ENCODE data around the gene TPCN2. TPM values are rescaled to one million over a fixed set of nuclear protein-coding genes. Genes with fewer than 3 reads are reported as not detected.

The TPCN2 gene
- total and polyA plus RNA-seq, 2 of the 8 experiments (the other 6 are each of a cell fraction or from before 2014, with no cell fraction given), result 9.7 to 18.6 TPM

DNA sequence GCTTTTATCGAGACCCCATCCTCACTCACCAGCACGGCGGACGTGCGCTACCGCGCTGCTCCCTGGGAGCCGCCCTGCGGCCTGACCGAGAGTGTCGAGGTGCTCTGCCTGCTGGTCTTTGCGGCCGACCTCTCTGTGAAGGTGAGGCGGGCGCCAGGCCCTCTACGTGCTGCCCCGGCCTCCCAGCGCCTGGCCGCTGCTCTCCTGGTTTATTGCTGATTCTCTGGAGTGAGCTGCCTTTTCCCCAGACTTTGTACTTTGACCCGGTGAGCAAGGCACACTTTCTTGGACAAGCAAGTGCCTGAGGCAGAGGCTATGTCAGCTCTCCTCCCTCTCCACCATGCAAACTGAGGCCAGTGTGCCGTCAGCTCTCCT, 6.5 kb downstream of the TPCN2 start:
- H3K23me2 ChIP-seq (ENCODE audit: low read depth, low read length), result no peaks in the 10 kb centered on the region
- FAIRE-seq, result no peak
- no peak overlapping the region for H3K4me2 ChIP-seq (ENCODE audit: insufficient read depth in 1 of 2, low read depth in 2 of 2, low read length in 2 of 2)
- no peak overlapping the region for H4K91ac ChIP-seq (replicated peaks; ENCODE audit: insufficient read length, low read length)
- no peak overlapping the region for H4K5ac ChIP-seq (ENCODE audit: insufficient read length, low read depth, low read length)
- no peak overlapping the region for H3K4ac ChIP-seq (replicated peaks; ENCODE audit: insufficient read length, low read depth, low read length)
- no peak overlapping the region for H3K56ac ChIP-seq (replicated peaks; ENCODE audit: insufficient read length, low read depth, low read length)
- no peak overlapping the region for H4K8ac ChIP-seq (ENCODE audit: extremely low read depth, insufficient read depth, low read length)
- 91% methylated on average over 21 of the region's 21 CpGs; no CpG with 5 or more reads in 1 of the 2 experiments for WGBS, 2 experiments (ENCODE audit: extremely low coverage in 1 of 2, insufficient coverage in 1 of 2, insufficient read length in 1 of 2, insufficient replicate concordance in 2 of 2, low coverage in 1 of 2, low lambda C conversion rate in 2 of 2, missing lambda C conversion rate in 1 of 2)
- ChIA-PET POLR2A (ENCODE audit: partially characterized antibody) (no interaction called here), CTCF (ENCODE audit: partially characterized antibody) (interaction anchor here (0.9 to 1.5 kb wide), 6 partner anchors 11 to 122 kb away, joined by 3 to 5 read pairs (median 3); no protein-coding TSS in a partner anchor)
- no peaks in the 10 kb centered on the region for H3K27me3 ChIP-seq (replicated peaks in 1 of 4; ENCODE audit: control insufficient read depth in 3 of 4, extremely low read depth in 1 of 4, insufficient read depth in 3 of 4, low read length in 3 of 4)
- H3K4me3 ChIP-seq (ENCODE audit: extremely low read depth in 1 of 4, insufficient read depth in 2 of 4, low read depth in 3 of 4, low read length in 4 of 4), result no peak overlapping the region
- no peak for DNase-seq (ENCODE audit: low read depth in 1 of 2, low spot score in 2 of 2)
- no peak overlapping the region for H3K23ac ChIP-seq (ENCODE audit: insufficient read length)
- no peak overlapping the region for H2AK5ac ChIP-seq (ENCODE audit: low read depth, low read length)
- H3K18ac ChIP-seq (ENCODE audit: extremely low read depth, low read length), result no peak overlapping the region
- H3K79me2 ChIP-seq (ENCODE audit: control insufficient read depth in 1 of 2, insufficient read depth in 2 of 2, low read length in 2 of 2), result peaks cover 0 to 37% of the 10 kb centered on the region in 2 experiments; a peak in 3 of 4 replicates
- TF ChIP-seq CTBP2 (IDR thresholded peaks at IDR 0.05; ENCODE audit: borderline replicate concordance, insufficient read depth, insufficient read length, low read length) (no peak), JUND (IDR thresholded peaks at IDR 0.05; ENCODE audit: low read length) (no peak)
- H2AFZ ChIP-seq (ENCODE audit: low read length), result no peak overlapping the region
- no peak overlapping the region for H3K9ac ChIP-seq (replicated peaks in 1 of 4; ENCODE audit: extremely low read depth in 1 of 4, low read depth in 3 of 4, low read length in 3 of 4)
- no peak overlapping the region for H3K14ac ChIP-seq (ENCODE audit: insufficient read length)
- no peak overlapping the region for H2BK20ac ChIP-seq (ENCODE audit: low read length)
- H3K9me3 ChIP-seq (ENCODE audit: insufficient read depth in 2 of 2, low read depth in 1 of 2, low read length in 1 of 2), result no peaks in the 10 kb centered on the region
- H3K27ac ChIP-seq (ENCODE audit: low read depth, low read length), result no peak overlapping the region
- peaks cover 0 to 3% (median under 1%) of the 10 kb centered on the region in 4 experiments; a peak in 2 of 7 replicates for H3K4me1 ChIP-seq (replicated peaks in 1 of 4; ENCODE audit: control insufficient read depth in 3 of 4, insufficient read depth in 4 of 4, low read length in 3 of 4)
- peaks cover 0 to 13% (median 4%) of the 10 kb centered on the region in 4 experiments; a peak in 6 of 8 replicates for H3K36me3 ChIP-seq (ENCODE audit: control insufficient read depth in 2 of 4, insufficient read depth in 4 of 4, low read length in 3 of 4)
- no peak overlapping the region; the same call in 1 of the 2 replicates for H2BK5ac ChIP-seq (ENCODE audit: low read depth, low read length)
- H4K20me1 ChIP-seq (replicated peaks in 1 of 2; ENCODE audit: control insufficient read depth in 1 of 2, insufficient read depth in 2 of 2, low read length in 2 of 2), result peaks cover 6 to 31% of the 10 kb centered on the region in 2 experiments
- H2BK15ac ChIP-seq (ENCODE audit: low read length), result no peak overlapping the region
- no peak overlapping the region for H2BK120ac ChIP-seq (replicated peaks; ENCODE audit: low read depth, low read length)
- no peak overlapping the region for H2BK12ac ChIP-seq (ENCODE audit: low read depth, low read length)
- H3K79me1 ChIP-seq (ENCODE audit: low read depth, low read length), result peaks cover 24% of the 10 kb centered on the region
